ENCODE measurements around the gene PML. TPM values are rescaled to one million over a fixed set of nuclear protein-coding genes. Genes with fewer than 3 reads are reported as not detected.
"Not testable (repeated sequence)": the region's sequence is repeated elsewhere in the genome, so short reads cannot be mapped to it uniquely, and the experiment has no call there.

PML gene

GRCh38 chr15:74094567-74094966, 100.1 kb downstream of the PML start:
- not testable (repeated sequence) for H3K4me2 ChIP-seq (ENCODE audit: low read length); H3K4me3 ChIP-seq (ENCODE audit: low read length); H3K36me3 ChIP-seq (ENCODE audit: insufficient read depth, low read length); H3K9ac ChIP-seq (ENCODE audit: low read depth, low read length); H3K27me3 ChIP-seq (ENCODE audit: control insufficient read depth, insufficient read depth, low read length); H3K4me1 ChIP-seq (ENCODE audit: control insufficient read depth, insufficient read depth, low read length); H3K9me3 ChIP-seq (replicated peaks; ENCODE audit: low read length)

DNA sequence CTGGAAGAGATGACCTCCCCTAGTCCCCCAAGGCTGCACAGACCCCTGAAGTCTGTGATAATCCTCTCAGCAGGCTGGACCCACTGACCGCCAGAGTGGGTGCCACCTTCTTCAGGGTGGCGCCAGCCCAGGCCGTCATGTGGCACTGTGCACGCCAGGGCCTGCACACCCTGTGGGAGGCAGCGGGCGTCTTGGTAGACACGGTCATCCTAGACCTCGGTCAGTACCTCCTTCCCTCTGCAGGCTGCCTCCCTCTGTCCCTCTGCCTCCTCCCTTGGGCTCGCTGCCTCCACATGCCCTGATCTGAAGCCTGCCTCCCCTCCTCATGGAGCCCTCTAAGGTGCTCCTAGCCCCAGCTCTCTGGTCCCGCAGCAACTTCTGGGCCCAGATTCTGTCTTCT, 101.1 kb downstream of the PML start:
- not testable (repeated sequence) for H3K36me3 ChIP-seq (ENCODE audit: insufficient read depth, low read length); H3K4me1 ChIP-seq (ENCODE audit: control insufficient read depth, insufficient read depth, low read length); H3K4me2 ChIP-seq (ENCODE audit: low read length); H3K9me3 ChIP-seq (replicated peaks; ENCODE audit: low read length); H3K27me3 ChIP-seq (ENCODE audit: control insufficient read depth, insufficient read depth, low read length); H3K9ac ChIP-seq (ENCODE audit: low read depth, low read length); H3K4me3 ChIP-seq (ENCODE audit: low read length)

- H3K9ac ChIP-seq (ENCODE audit: low read depth, low read length); H3K4me2 ChIP-seq (ENCODE audit: low read length); H3K27me3 ChIP-seq (ENCODE audit: control insufficient read depth, insufficient read depth, low read length); H3K4me3 ChIP-seq (ENCODE audit: low read length); H3K36me3 ChIP-seq (ENCODE audit: insufficient read depth, low read length); H3K4me1 ChIP-seq (ENCODE audit: control insufficient read depth, insufficient read depth, low read length); H3K9me3 ChIP-seq (replicated peaks; ENCODE audit: low read length): not testable (repeated sequence)
Observed at GRCh38 chr15:74096753-74097474, 102.4 kb downstream of the PML start.

Small RNAs within 50 kb of the gene (small RNA-seq; reads per million reads assigned to genes)
- gene RN7SL429P = not detected

All from skeletal muscle satellite cell (primary cell).